ENCODE results near the gene NME9. TPM values are rescaled to one million over a fixed set of nuclear protein-coding genes. Genes with fewer than 3 reads are reported as not detected.

Gene NME9
- total and polyA plus RNA-seq, 10 of the 15 experiments (the other 5 are each of a cell fraction or from before 2014, with no cell fraction given): 0.09 to 0.68 (median 0.22) TPM; not detected in 6

DNA sequence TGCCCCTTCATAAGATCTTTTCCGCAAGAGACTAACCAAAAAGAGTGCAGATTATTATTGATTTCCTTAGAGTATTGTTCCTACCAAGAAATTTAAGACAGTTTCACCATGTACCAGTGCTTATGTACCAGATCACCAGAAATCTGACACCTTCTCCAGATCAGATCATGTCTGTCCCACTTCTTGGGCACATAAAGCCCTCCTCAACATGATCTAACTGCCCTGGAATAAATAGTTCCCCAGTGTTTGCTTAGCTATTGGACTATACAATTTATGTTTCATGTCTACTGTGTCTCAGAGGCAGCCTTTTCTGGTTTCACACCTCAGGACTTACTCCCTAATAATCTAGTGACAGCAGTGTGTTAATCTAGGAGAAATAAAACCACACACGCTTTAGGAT, 46.8 kb downstream of the NME9 start:
- POLR2A ChIA-PET: no interaction called here
- Histone ChIP-seq H3K4me2 (ENCODE audit: control insufficient read depth, insufficient read depth) (no peak overlapping the region), H3K9ac (ENCODE audit: control insufficient read depth, insufficient read depth, low read length) (no peak overlapping the region), H4K20me1 (ENCODE audit: control insufficient read depth, insufficient read depth) (no peaks in the 10 kb centered on the region), H3K27me3 (replicated peaks in 1 of 2; ENCODE audit: control insufficient read depth in 2 of 2, insufficient read depth in 2 of 2, low read length in 1 of 2) (no peaks in the 10 kb centered on the region), H3K9me3 (replicated peaks; ENCODE audit: control insufficient read depth, insufficient read depth, low read length) (no peaks in the 10 kb centered on the region), H3K79me2 (ENCODE audit: control insufficient read depth, insufficient read depth, low read length) (no peaks in the 10 kb centered on the region), H3K36me3 (ENCODE audit: control insufficient read depth in 2 of 2, insufficient read depth in 2 of 2, low read length in 1 of 2) (peaks cover 0 to 19% of the 10 kb centered on the region in 2 experiments; a peak in 3 of 4 replicates), H3K27ac (ENCODE audit: control insufficient read depth, insufficient read depth) (no peak overlapping the region), H2AFZ (ENCODE audit: control insufficient read depth, low read depth, low read length) (no peak overlapping the region), H3K4me3 (no peak overlapping the region), H3K4me1 (ENCODE audit: control insufficient read depth, insufficient read depth, low read length) (no peaks in the 10 kb centered on the region)
- CTCF ChIA-PET: interaction anchor here (0.5 to 1.8 kb wide), 2 partner anchors 98 to 102 kb away, joined by 4 to 9 read pairs; no protein-coding TSS in a partner anchor
- TF ChIP-seq YY1 (IDR thresholded peaks at IDR 0.05; ENCODE audit: low read depth, low read length) (no peak), ESRRA (IDR thresholded peaks at IDR 0.05; ENCODE audit: low read length) (no peak), JUND (IDR thresholded peaks at IDR 0.05; ENCODE audit: low read depth, low read length) (no peak), SMAD5 (IDR thresholded peaks at IDR 0.05; ENCODE audit: low read depth) (no peak), NRF1 (conservative IDR thresholded peaks at IDR 0.05; ENCODE audit: low read depth, low read length) (no peak), DPF2 (IDR thresholded peaks at IDR 0.05) (no peak), TAF1 (IDR thresholded peaks at IDR 0.05; ENCODE audit: borderline replicate concordance, low read depth, low read length) (no peak)
- TF ChIP-seq, protein P1, sequence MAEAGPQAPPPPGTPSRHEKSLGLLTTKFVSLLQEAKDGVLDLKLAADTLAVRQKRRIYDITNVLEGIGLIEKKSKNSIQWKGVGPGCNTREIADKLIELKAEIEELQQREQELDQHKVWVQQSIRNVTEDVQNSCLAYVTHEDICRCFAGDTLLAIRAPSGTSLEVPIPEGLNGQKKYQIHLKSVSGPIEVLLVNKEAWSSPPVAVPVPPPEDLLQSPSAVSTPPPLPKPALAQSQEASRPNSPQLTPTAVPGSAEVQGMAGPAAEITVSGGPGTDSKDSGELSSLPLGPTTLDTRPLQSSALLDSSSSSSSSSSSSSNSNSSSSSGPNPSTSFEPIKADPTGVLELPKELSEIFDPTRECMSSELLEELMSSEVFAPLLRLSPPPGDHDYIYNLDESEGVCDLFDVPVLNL (IDR thresholded peaks at IDR 0.05; ENCODE audit: low read depth, low read length): no peak
- FAIRE-seq (no peak), ATAC-seq (no peak), DNase-seq (ENCODE audit: low read depth, low spot score) (no peak)
- intact Hi-C loops (cut with micrococcal nuclease; ENCODE audit: unreplicated experiment) (no loop called here), in situ Hi-C loops (cut with MboI) (no loop called here)
- RAD21 ChIA-PET (ENCODE audit: unreplicated experiment): no interaction called here
- no TSS peak for BruUV-seq (replicated peaks)
- 95% methylated on average over 2 of the region's 2 CpGs for WGBS (ENCODE audit: insufficient coverage, insufficient replicate concordance, low lambda C conversion rate, missing lambda C conversion rate)
- SMC1A ChIA-PET (ENCODE audit: uncharacterized antibody, unreplicated experiment): no interaction called here

Data from GM12878 (cell line).